MG63 (cell line): ENCODE data around the gene ADARB2. TPM values are rescaled to one million over a fixed set of nuclear protein-coding genes. Genes with fewer than 3 reads are reported as not detected.
A peak's percentile ranks its signal among the peaks of the same experiment; 100 is the strongest.
"Not testable (repeated sequence)": the region's sequence is repeated elsewhere in the genome, so short reads cannot be mapped to it uniquely, and the experiment has no call there.

Experiments
- DNase-seq: peaks from one replicate; pipeline ENCODE4 v3.0.0-alpha.2; 2020
- H3K27me3 ChIP-seq: fragments of 250-450 bp; sonication (Bioruptor Pico); 2 replicates; pipeline ENCODE4 v1.5.1; 2020; ENCODE audit warnings: mild to moderate bottlenecking, moderate library complexity
- H3K36me3 ChIP-seq: fragments of 250-450 bp; sonication (Bioruptor Pico); 2 replicates; pipeline ENCODE4 v1.5.1; 2020; ENCODE audit warnings: mild to moderate bottlenecking, moderate library complexity
- H3K4me3 ChIP-seq: fragments of 250-450 bp; sonication (Bioruptor Pico); 2 replicates; pipeline ENCODE4 v1.5.1; 2020; ENCODE audit warnings: mild to moderate bottlenecking, moderate library complexity
- H3K9me3 ChIP-seq: fragments of 250-450 bp; sonication (Bioruptor Pico); 2 replicates; pipeline ENCODE4 v1.5.1; 2020; ENCODE audit warnings: mild to moderate bottlenecking, moderate library complexity
- total RNA-seq: library from RNA; depleted of rRNA; stranded (reverse); fragments of >200 nt; shearing (Covaris generic); gene quantifications from 2 replicates; pipeline ENCODE4 v1.2.3, GENCODE V29; 2014; ENCODE audit warnings: low replicate concordance; rRNA removed

Gene ADARB2
- not detected in 2 replicates for total RNA-seq

- Histone ChIP-seq H3K4me3 (no peak within 1 kb of the TSS), H3K36me3 (no peaks in the 10 kb centered on the region), H3K9me3 (no peaks in the 10 kb centered on the region), H3K27me3 (peaks cover 64% of the 10 kb centered on the region)
- peak; percentile 7 for DNase-seq
Observed at GRCh38 chr10:1737222-1738061, at the start of gene ADARB2. Gene ADARB2, minus strand, starts transcription at chr10:1737525.

DNA sequence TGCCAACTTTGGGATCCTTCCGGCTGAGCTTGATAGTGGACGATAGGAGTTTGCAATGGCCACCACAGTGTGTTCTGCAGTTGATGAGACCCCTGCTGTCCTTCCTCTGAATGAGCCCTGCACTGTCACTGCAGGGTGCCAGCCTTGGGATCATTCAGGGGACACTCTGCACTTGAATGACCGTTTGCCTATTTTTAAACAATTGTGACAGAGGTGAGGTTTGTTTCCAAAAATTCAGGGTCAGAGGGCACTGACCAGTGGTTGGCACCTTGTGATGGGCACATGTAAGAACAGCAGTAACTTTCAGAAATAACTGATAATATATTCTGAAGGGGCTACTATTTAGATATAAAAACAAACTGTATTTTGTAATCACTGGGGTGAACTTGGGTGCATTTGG is 48.5 kb upstream of the ADARB2 start:
- no peak for DNase-seq
- H3K9me3 ChIP-seq: no peaks in the 10 kb centered on the region
- H3K27me3 ChIP-seq: no peaks in the 10 kb centered on the region
- H3K4me3 ChIP-seq: no peak overlapping the region
- no peaks in the 10 kb centered on the region for H3K36me3 ChIP-seq

- H3K27me3 ChIP-seq: no peaks in the 10 kb centered on the region
- no peaks in the 10 kb centered on the region for H3K36me3 ChIP-seq
- no peak overlapping the region for H3K4me3 ChIP-seq
- no peak for DNase-seq
- no peaks in the 10 kb centered on the region for H3K9me3 ChIP-seq
Observed at GRCh38 chr10:1782841-1783240, 45.5 kb upstream of the ADARB2 start.

DNA sequence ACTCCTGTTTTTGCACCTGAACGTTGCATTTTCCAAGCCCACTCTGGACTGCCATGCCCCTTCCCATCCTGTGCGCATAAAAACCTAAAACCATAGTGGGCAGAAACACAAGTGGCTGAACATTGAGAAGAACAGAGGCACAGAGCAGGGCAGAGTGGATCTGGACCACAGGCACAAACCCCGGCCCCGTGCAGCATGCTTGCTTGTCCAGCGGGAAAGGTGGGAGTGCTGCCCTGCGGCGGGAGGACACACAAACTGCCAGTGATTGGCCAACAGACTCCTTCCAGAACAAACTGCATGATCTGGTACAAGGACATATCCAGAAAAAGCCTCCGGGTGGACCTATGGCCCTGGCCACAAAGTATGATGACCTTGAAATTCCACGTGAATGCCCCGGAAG is 42.5 kb upstream of the ADARB2 start:
- no peak for DNase-seq
- H3K36me3 ChIP-seq: no peaks in the 10 kb centered on the region
- no peaks in the 10 kb centered on the region for H3K9me3 ChIP-seq
- no peaks in the 10 kb centered on the region for H3K27me3 ChIP-seq
- H3K4me3 ChIP-seq: no peak overlapping the region

DNA sequence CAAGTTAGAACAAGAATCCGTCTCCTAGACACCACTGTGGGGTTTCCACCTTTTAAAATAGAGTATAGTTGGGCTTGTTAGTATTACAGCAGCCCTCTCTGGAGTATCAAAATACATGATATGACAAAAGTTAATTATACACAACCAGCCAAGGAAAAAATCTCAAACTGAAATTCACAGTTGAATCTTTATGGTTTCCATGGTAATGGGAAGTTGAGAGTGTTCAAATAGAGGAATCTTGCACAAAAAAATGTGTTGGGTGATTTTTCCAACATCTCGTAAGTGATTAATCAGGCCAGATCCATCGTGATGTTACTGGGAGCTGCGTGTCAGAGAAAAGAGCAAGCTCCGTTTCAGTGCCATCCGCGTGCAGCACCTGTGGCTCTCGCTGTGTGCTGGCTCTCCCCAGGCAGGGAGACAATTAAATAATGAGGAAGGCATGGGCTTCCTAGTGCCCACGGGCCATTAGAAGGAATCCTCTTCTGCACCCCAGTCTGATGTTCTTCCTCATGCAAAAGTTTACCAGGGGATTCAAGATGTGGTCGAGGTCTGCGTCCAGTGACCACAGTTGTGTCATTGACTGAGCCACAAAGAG is 41.1 kb upstream of the ADARB2 start:
- H3K36me3 ChIP-seq: no peaks in the 10 kb centered on the region
- H3K9me3 ChIP-seq: no peaks in the 10 kb centered on the region
- no peaks in the 10 kb centered on the region for H3K27me3 ChIP-seq
- no peak for DNase-seq
- H3K4me3 ChIP-seq: no peak overlapping the region

- no peak for DNase-seq
- Histone ChIP-seq H3K36me3 (no peaks in the 10 kb centered on the region), H3K9me3 (no peaks in the 10 kb centered on the region), H3K4me3 (no peak overlapping the region), H3K27me3 (no peaks in the 10 kb centered on the region)
Observed at GRCh38 chr10:1776127-1776662, 38.9 kb upstream of the ADARB2 start.

DNA sequence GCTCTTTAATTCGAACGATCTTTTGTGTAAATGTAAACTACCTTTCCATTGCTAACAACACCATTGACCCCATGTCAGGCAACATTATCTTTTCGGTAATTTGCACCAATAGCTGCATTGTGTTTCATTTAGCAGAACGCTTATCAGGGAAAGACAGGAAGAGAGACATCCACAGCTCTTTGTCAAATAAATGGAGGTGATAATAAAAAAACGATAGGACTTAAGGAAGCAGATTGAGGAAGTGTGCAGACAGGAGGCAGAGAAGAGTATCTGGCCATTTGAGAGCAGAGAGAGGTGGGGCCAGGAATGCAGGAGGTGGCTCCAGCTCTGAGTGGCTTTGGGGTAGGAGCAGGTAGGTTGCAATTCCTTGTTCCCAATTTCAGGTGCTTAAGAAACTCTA is 37.5 kb upstream of the ADARB2 start:
- H3K4me3 ChIP-seq: no peak overlapping the region
- H3K9me3 ChIP-seq: no peaks in the 10 kb centered on the region
- no peaks in the 10 kb centered on the region for H3K27me3 ChIP-seq
- no peak for DNase-seq
- H3K36me3 ChIP-seq: no peaks in the 10 kb centered on the region

- H3K27me3 ChIP-seq, DNase-seq, H3K36me3 ChIP-seq, H3K4me3 ChIP-seq, H3K9me3 ChIP-seq: not testable (repeated sequence)
Observed at GRCh38 chr10:1773204-1773603, 35.9 kb upstream of the ADARB2 start.

GRCh38 chr10:1766049-1766448 is 28.7 kb upstream of the ADARB2 start:
- DNase-seq: no peak
- H3K36me3 ChIP-seq: no peaks in the 10 kb centered on the region
- no peak overlapping the region for H3K4me3 ChIP-seq
- H3K9me3 ChIP-seq: no peaks in the 10 kb centered on the region
- H3K27me3 ChIP-seq: peaks cover 8% of the 10 kb centered on the region; the same call in 1 of the 2 replicates

DNA sequence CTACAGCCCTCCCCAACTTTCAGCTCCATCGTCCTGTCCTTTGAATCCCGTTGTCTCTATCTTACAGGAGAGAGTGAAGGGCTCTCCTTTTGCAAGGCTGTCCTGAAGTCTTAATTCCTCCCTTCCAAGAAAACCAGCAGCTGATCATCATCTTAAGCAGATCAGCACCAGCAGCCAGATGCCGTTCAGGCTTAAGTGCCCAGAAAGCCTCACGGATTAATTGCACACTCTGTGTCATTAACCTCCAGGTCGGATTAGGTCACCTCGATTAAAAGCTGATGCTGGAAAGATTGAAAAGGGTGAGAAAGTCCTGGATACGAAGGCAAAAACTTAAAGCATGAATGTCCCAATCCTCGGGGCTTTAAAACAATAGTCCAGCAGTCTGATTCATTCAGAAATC is 24.8 kb upstream of the ADARB2 start:
- H3K27me3 ChIP-seq: peaks cover 8% of the 10 kb centered on the region; the same call in 1 of the 2 replicates
- no peak overlapping the region for H3K4me3 ChIP-seq
- no peaks in the 10 kb centered on the region for H3K36me3 ChIP-seq
- no peaks in the 10 kb centered on the region for H3K9me3 ChIP-seq
- no peak for DNase-seq

- Histone ChIP-seq H3K36me3 (no peaks in the 10 kb centered on the region), H3K9me3 (no peaks in the 10 kb centered on the region), H3K4me3 (no peak overlapping the region), H3K27me3 (no peaks in the 10 kb centered on the region)
- no peak for DNase-seq
Observed at GRCh38 chr10:1754506-1755153, 17.3 kb upstream of the ADARB2 start.

DNA sequence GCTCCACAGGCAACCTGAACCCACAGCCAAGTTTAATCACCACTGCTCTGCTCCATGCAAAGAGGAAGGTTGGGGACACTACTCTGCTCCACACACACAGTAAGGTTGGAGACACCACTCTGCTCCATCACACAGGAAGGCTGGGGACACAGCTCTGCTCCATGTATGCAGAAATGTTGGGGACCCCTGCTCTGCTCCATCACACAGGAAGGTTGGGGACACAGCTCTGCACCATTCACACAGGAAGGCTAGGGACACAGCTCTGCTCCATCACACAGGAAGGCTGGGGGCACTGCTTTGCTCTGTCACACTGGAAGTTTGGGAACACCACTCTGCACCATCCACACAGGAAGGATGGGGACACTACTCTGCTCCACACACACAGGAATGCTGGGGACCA is 14.8 kb upstream of the ADARB2 start:
- H3K4me3 ChIP-seq: no peak overlapping the region
- H3K27me3 ChIP-seq: no peaks in the 10 kb centered on the region
- H3K9me3 ChIP-seq: no peaks in the 10 kb centered on the region
- DNase-seq: no peak
- no peaks in the 10 kb centered on the region for H3K36me3 ChIP-seq

DNA sequence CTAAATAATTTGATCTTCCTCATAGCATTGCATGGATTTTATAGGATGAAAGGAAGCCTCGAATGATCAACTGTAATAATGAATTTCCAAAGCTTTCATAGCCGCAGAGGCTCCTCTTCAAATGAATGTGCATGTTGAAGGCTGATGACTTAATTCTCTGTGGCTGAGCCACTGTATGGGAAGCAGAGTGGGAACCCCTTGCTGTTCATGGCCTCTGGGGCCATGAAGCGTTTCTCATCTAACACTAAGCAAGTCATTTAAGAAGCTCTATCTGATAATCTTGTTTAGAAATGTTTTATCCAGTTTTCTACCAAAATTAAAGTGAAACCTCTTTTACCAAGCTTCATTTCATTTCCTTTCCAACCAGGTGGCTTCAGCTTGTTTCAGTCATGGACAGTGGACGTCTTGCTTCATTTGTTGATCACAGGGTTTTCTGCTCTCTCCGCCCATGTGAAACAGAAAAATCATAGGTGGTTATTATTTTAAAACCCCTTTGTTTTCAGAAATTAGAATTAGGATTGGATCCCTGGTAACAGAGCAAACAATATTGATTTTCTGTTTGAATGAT is 10.3 kb upstream of the ADARB2 start:
- no peaks in the 10 kb centered on the region for H3K36me3 ChIP-seq
- peaks cover 3% of the 10 kb centered on the region for H3K27me3 ChIP-seq
- H3K9me3 ChIP-seq: no peaks in the 10 kb centered on the region
- DNase-seq: no peak
- H3K4me3 ChIP-seq: no peak overlapping the region

DNA sequence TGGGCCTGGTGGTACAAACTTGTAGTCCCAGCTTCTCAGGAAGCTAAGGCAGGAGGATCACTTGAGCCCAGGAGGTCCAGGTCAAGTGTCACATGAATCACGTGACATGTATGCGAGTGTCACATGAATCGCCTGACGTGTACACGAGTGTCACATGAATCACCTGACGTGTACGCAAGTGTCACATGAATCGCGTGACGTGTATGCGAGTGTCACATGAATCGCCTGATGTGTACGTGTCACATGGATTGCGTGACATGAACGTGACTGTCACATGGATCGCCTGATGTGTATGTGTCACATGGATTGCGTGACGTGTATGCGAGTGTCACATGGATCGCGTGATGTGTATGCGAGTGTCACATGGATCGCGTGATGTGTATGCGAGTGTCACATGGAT is 9.5 kb upstream of the ADARB2 start:
- no peak for DNase-seq
- peaks cover 3% of the 10 kb centered on the region for H3K27me3 ChIP-seq
- H3K4me3 ChIP-seq: no peak overlapping the region
- H3K9me3 ChIP-seq: no peaks in the 10 kb centered on the region
- H3K36me3 ChIP-seq: no peaks in the 10 kb centered on the region

GRCh38 chr10:1745780-1746456 is 8.6 kb upstream of the ADARB2 start:
- no peak for DNase-seq
- Histone ChIP-seq H3K27me3 (peaks cover 8% of the 10 kb centered on the region), H3K36me3 (no peaks in the 10 kb centered on the region), H3K9me3 (no peaks in the 10 kb centered on the region), H3K4me3 (no peak overlapping the region)

DNA sequence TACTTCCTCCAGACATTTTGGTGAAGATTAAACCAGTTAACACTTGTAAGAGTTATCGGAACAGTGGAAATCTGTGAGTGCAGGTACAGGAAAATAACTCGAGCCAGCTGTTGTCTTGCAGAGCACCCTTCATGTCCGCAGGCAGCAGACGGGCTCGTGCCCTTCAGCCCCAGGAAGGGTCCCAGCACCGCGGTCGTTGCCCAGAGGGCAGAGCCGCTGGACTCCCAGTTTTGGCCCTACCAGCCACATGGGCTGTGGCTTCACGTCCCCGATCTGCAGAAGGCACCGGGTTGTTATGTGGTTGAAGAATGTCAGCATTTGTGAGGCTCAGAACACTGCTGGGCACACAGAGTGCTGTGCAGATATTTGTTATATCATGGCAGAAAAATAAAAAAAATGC is 7.2 kb upstream of the ADARB2 start:
- no peak for DNase-seq
- Histone ChIP-seq H3K27me3 (peaks cover 19% of the 10 kb centered on the region), H3K4me3 (no peak overlapping the region), H3K36me3 (no peaks in the 10 kb centered on the region), H3K9me3 (no peaks in the 10 kb centered on the region)

GRCh38 chr10:1743141-1743540 is 5.8 kb upstream of the ADARB2 start:
- H3K9me3 ChIP-seq: no peaks in the 10 kb centered on the region
- no peaks in the 10 kb centered on the region for H3K36me3 ChIP-seq
- no peak for DNase-seq
- H3K27me3 ChIP-seq: peaks cover 33% of the 10 kb centered on the region
- H3K4me3 ChIP-seq: no peak overlapping the region
